Caco-2 (cell line): ENCODE results near the gene ALG14. TPM values are rescaled to one million over a fixed set of nuclear protein-coding genes. Genes with fewer than 3 reads are reported as not detected.
A peak's percentile ranks its signal among the peaks of the same experiment; 100 is the strongest.

Source experiments
- BruUV-seq: library from RNA; stranded (reverse); fragments of 400-500 nt; replicated peaks from 2 replicates; lab custom pipeline; 2021; lab: Mats Ljungman, UMichigan
- CTCF ChIA-PET: fragments of 300-600 bp; sonication (Branson Sonifier 250); formaldehyde crosslinking; loops from one replicate; lab custom pipeline; 2022; ENCODE audit warnings: antibody characterized with exemption; lab: Charles Lee
- POLR2A ChIA-PET: fragments of 300-600 bp; sonication (Branson Sonifier 250); formaldehyde crosslinking; loops from one replicate; lab custom pipeline; 2022; ENCODE audit warnings: antibody characterized with exemption; lab: Charles Lee
- DNase-seq, 2 experiments: peaks; one replicate each; pipeline versions ENCODE4 v3.0.0 to v3.0.0-alpha.2; 2020 to 2022
- H3K27me3 ChIP-seq: replicated peaks from 2 replicates; pipeline ENCODE4 v1.6.0; 2011; ENCODE audit warnings: low read length; ENCODE audit not compliant: control insufficient read depth, insufficient read depth
- H3K36me3 ChIP-seq: 2 replicates; pipeline ENCODE4 v1.5.1; 2011; ENCODE audit warnings: low read length; ENCODE audit not compliant: control insufficient read depth, insufficient read depth
- H3K4me1 ChIP-seq: fragments of 250-450 bp; sonication (Bioruptor Pico); 2 replicates; pipeline ENCODE4 v1.5.1; 2020; ENCODE audit warnings: mild to moderate bottlenecking
- H3K4me3 ChIP-seq: 2 replicates; pipeline ENCODE4 v1.5.1; 2011; ENCODE audit warnings: low read depth, mild to moderate bottlenecking, control low read depth, low read length
- H3K9me3 ChIP-seq: fragments of 250-450 bp; sonication (Bioruptor Pico); 2 replicates; pipeline ENCODE4 v1.5.1; 2020; ENCODE audit warnings: mild to moderate bottlenecking, moderate library complexity
- H3K27ac Mint-ChIP-seq: one replicate; pipeline ENCODE4 v1.8.0; 2022; ENCODE audit warnings: mixed read lengths; ENCODE audit not compliant: unreplicated experiment
- H3K27me3 Mint-ChIP-seq: one replicate; pipeline ENCODE4 v1.8.0; 2022; ENCODE audit warnings: mixed read lengths; ENCODE audit not compliant: insufficient read depth, unreplicated experiment
- H3K36me3 Mint-ChIP-seq: one replicate; pipeline ENCODE4 v1.8.0; 2022; ENCODE audit warnings: mild to moderate bottlenecking, mixed read lengths; ENCODE audit not compliant: insufficient read depth, unreplicated experiment
- H3K4me1 Mint-ChIP-seq: one replicate; pipeline ENCODE4 v1.8.0; 2022; ENCODE audit warnings: low read depth, mixed read lengths; ENCODE audit not compliant: unreplicated experiment
- H3K4me3 Mint-ChIP-seq: one replicate; pipeline ENCODE4 v1.8.0; 2022; ENCODE audit warnings: mild to moderate bottlenecking, moderate library complexity, mixed read lengths; ENCODE audit not compliant: unreplicated experiment
- H3K9me3 Mint-ChIP-seq: one replicate; pipeline ENCODE4 v1.8.0; 2022; ENCODE audit warnings: mixed read lengths; ENCODE audit not compliant: unreplicated experiment
- CTCF ChIP-seq, 2 experiments: fragments of 200-600 bp in 1 of 2; IDR thresholded peaks; 1 replicate in 1 of 2; 2 replicates in 1 of 2; pipeline versions ENCODE4 v1.5.1 to v1.8.0; 2011 to 2022; ENCODE audit warnings: antibody characterized with exemption in 1 of 2, control low read depth in 1 of 2, inconsistent platforms in 1 of 2, low read depth in 1 of 2, low read length in 1 of 2, mild to moderate bottlenecking in 1 of 2, moderate library complexity in 1 of 2; ENCODE audit not compliant: insufficient read depth in 1 of 2, severe bottlenecking in 1 of 2, unreplicated experiment in 1 of 2
- intact Hi-C: fragments of 100-400 bp; cut with micrococcal nuclease; formaldehyde crosslinking; loops from one replicate; pipeline ENCODE4 v1.10.0; 2022; ENCODE audit not compliant: unreplicated experiment
- total RNA-seq: library from RNA; stranded (reverse); gene quantifications from 2 replicates; pipeline ENCODE4 v1.2.3, GENCODE V29; 2022

Gene ALG14
- total RNA-seq, 1 experiment from 2014 or later = 4.5 TPM

DNA sequence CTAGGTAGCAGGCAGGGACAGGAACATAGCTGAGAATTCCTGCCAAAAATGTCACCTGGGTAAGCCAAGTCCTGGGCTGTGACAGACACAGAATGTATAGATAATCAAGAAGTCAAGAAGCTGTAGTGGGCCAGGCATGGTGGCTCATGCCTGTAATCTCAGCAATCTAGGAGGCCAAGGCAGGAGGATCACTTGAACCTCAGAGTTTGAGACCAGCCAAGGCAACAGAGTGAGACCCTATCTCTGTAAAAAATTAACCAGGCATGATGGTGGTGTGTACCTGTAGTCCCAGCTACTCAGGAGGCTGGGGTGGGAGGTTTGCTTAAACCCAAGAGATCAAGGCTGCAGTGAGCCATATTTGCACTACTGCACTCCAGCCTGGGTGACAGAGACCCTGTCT, 3.3 kb upstream of the ALG14 start:
- Mint-ChIP-seq H3K27me3 (no peaks in the 10 kb centered on the region), H3K9me3 (no peaks in the 10 kb centered on the region), H3K27ac (no peak overlapping the region), H3K4me3 (no peak overlapping the region), H3K36me3 (peaks cover 7% of the 10 kb centered on the region), H3K4me1 (no peaks in the 10 kb centered on the region)
- H3K4me3 ChIP-seq = no peak overlapping the region
- POLR2A ChIA-PET = interaction anchor here (0.7 kb wide), 2 partner anchors 210 to 393 kb away, joined by 7 to 10 read pairs; no protein-coding TSS in a partner anchor
- no peaks in the 10 kb centered on the region for H3K9me3 ChIP-seq
- intact Hi-C loops = no loop called here
- peaks cover 5% of the 10 kb centered on the region; the same call in 1 of the 2 replicates for H3K4me1 ChIP-seq
- no peaks in the 10 kb centered on the region for H3K27me3 ChIP-seq
- CTCF ChIA-PET = no interaction called here
- no peak for TF ChIP-seq CTCF (IDR thresholded peaks at IDR 0.05; ENCODE audit: insufficient read depth in 1 of 2, low read depth in 1 of 2, low read length in 1 of 2, severe bottlenecking in 1 of 2, unreplicated experiment in 1 of 2)
- H3K36me3 ChIP-seq = no peaks in the 10 kb centered on the region
- no TSS peak for BruUV-seq
- DNase-seq = no peak

DNA sequence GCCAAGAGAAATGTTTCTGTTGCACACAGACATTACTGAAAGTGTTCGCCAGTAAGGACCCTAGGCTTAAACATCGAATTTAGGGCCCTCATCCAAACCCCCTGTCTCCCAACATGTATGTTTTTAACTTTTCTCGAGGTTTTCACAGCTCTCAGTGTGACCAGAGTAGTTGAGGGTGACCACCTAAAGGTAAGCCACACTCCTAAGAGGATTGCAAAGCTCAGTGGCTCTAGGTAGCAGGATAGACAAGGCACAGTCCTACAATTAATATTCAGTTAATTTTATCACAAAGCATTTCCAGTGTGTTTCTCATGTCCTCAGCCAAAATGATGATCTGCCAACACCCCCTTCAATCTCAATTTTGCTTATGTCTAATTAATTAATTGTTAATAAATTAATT, 695 bp upstream of the ALG14 start:
- Histone ChIP-seq H3K4me3 (peak overlapping the region; percentile 57), H3K27me3 (no peaks in the 10 kb centered on the region), H3K36me3 (no peaks in the 10 kb centered on the region), H3K4me1 (peaks cover 26% of the 10 kb centered on the region), H3K9me3 (no peaks in the 10 kb centered on the region)
- peaks cover 13% of the 10 kb centered on the region for H3K36me3 Mint-ChIP-seq
- ChIA-PET POLR2A (interaction anchor here (0.6 to 0.9 kb wide), 2 partner anchors 160 to 161 kb away, joined by 3 to 7 read pairs; no protein-coding TSS in a partner anchor), CTCF (interaction anchor here (0.7 to 2.6 kb wide), 4 partner anchors 11 to 160 kb away, joined by 3 to 19 read pairs (median 5); partner anchors contain the start of gene RWDD3)
- TF ChIP-seq CTCF (IDR thresholded peaks at IDR 0.05; ENCODE audit: insufficient read depth in 1 of 2, low read depth in 1 of 2, low read length in 1 of 2, severe bottlenecking in 1 of 2, unreplicated experiment in 1 of 2) = no peak
- intact Hi-C loops = loop anchor here (2.0 kb wide), 1 partner anchor 13 kb away; no protein-coding TSS in a partner anchor
- peak overlapping the region; percentile 95 for H3K27ac Mint-ChIP-seq
- H3K4me1 Mint-ChIP-seq = peaks cover 7% of the 10 kb centered on the region
- DNase-seq = no peak
- H3K27me3 Mint-ChIP-seq = no peaks in the 10 kb centered on the region
- peak overlapping the region; percentile 99 for H3K4me3 Mint-ChIP-seq
- no peaks in the 10 kb centered on the region for H3K9me3 Mint-ChIP-seq
- BruUV-seq = no TSS peak

GRCh38 chr1:95072117-95072516, 634 bp downstream of the ALG14 start:
- peaks cover 18% of the 10 kb centered on the region for H3K4me1 Mint-ChIP-seq
- Histone ChIP-seq H3K36me3 (no peaks in the 10 kb centered on the region), H3K4me1 (peaks cover 35% of the 10 kb centered on the region), H3K4me3 (peak overlapping the region; percentile 57), H3K9me3 (no peaks in the 10 kb centered on the region), H3K27me3 (no peaks in the 10 kb centered on the region)
- BruUV-seq = TSS peak; percentile 61
- H3K4me3 Mint-ChIP-seq = peak overlapping the region; percentile 99
- CTCF ChIA-PET = interaction anchor here (2.6 kb wide), 1 partner anchor 162 kb away, joined by 19 read pairs; the partner anchor contains the start of gene RWDD3
- peak overlapping the region; percentile 95 for H3K27ac Mint-ChIP-seq
- POLR2A ChIA-PET = interaction anchor here (0.6 kb wide), 1 partner anchor 162 kb away, joined by 4 read pairs; no protein-coding TSS in a partner anchor
- intact Hi-C loops = loop anchor here (1.0 to 2.0 kb wide), 2 partner anchors 15 to 44 kb away; no protein-coding TSS in a partner anchor
- H3K9me3 Mint-ChIP-seq = no peaks in the 10 kb centered on the region
- H3K27me3 Mint-ChIP-seq = no peaks in the 10 kb centered on the region
- no peak for DNase-seq
- no peak for TF ChIP-seq CTCF (IDR thresholded peaks at IDR 0.05; ENCODE audit: insufficient read depth in 1 of 2, low read depth in 1 of 2, low read length in 1 of 2, severe bottlenecking in 1 of 2, unreplicated experiment in 1 of 2)
- H3K36me3 Mint-ChIP-seq = peaks cover 13% of the 10 kb centered on the region
